Thoracic aorta (tissue), 2 donors: ENCODE results near the gene RPS19BP1. TPM values are rescaled to one million over a fixed set of nuclear protein-coding genes. Genes with fewer than 3 reads are reported as not detected.

Experiments used
- ATAC-seq: fragments of 150-250 bp; one replicate; pipeline ENCODE4 v1.8.0; 2017; ENCODE audit warnings: low read depth; ENCODE audit not compliant: insufficient number of reproducible peaks, low FRiP score
- DNase-seq: peaks from one replicate; pipeline ENCODE4 v3.0.0-alpha.2; 2020; ENCODE audit warnings: low spot score
- H3K27ac ChIP-seq, 2 donors: fragments of 200-600 bp; sonication (generic); 1 replicate in 1 of 2; 2 replicates in 1 of 2; pipeline ENCODE4 v1.5.1; 2016; ENCODE audit warnings: mild to moderate bottlenecking in 2 of 2, moderate library complexity in 2 of 2
- H3K27me3 ChIP-seq: fragments of 200-600 bp; sonication (generic); replicated peaks from 2 replicates; pipeline ENCODE4 v1.6.0; 2016; ENCODE audit warnings: mild to moderate bottlenecking; ENCODE audit not compliant: insufficient read depth
- H3K36me3 ChIP-seq: fragments of 200-600 bp; sonication (generic); one replicate; pipeline ENCODE4 v1.5.1; 2016
- H3K4me1 ChIP-seq, 2 donors: fragments of 200-600 bp; sonication (generic); 1 replicate in 1 of 2; 2 replicates in 1 of 2; pipeline versions ENCODE4 v1.5.1 to v1.6.0; 2016; ENCODE audit warnings: low read depth in 2 of 2, mild to moderate bottlenecking in 1 of 2; ENCODE audit not compliant: control insufficient read depth in 1 of 2
- H3K4me3 ChIP-seq: fragments of 200-600 bp; sonication (generic); 2 replicates; pipeline ENCODE4 v1.5.1; 2016; ENCODE audit warnings: mild to moderate bottlenecking
- H3K9me3 ChIP-seq: fragments of 200-600 bp; sonication (generic); 2 replicates; pipeline ENCODE4 v1.5.1; 2016
- CTCF ChIP-seq: fragments of 200-600 bp; sonication (generic); IDR thresholded peaks from one replicate; pipeline ENCODE4 v1.5.1; 2019; ENCODE audit warnings: antibody characterized with exemption
- total RNA-seq, 2 donors: library from RNA; depleted of rRNA; stranded (reverse); fragments of >200 nt; gene quantifications; one replicate each; pipeline versions ENCODE4 v1.1.0 to v1.2.3, GENCODE V29; 2016

The RPS19BP1 gene
- total RNA-seq, 2 donors from 2014 or later, result 77.7 to 89.6 TPM

GRCh38 chr22:39560127-39560526 is 27.6 kb upstream of the RPS19BP1 start:
- DNase-seq, result no peak
- ATAC-seq, result no peak
- Histone ChIP-seq H3K36me3 (no peaks in the 10 kb centered on the region), H3K4me1 (peaks cover 6 to 7% of the 10 kb centered on the region in 2 donors), H3K27ac (no peak overlapping the region), H3K4me3 (no peak overlapping the region), H3K27me3 (peaks cover 9% of the 10 kb centered on the region), H3K9me3 (no peaks in the 10 kb centered on the region)
- TF ChIP-seq CTCF, result no peak

DNA sequence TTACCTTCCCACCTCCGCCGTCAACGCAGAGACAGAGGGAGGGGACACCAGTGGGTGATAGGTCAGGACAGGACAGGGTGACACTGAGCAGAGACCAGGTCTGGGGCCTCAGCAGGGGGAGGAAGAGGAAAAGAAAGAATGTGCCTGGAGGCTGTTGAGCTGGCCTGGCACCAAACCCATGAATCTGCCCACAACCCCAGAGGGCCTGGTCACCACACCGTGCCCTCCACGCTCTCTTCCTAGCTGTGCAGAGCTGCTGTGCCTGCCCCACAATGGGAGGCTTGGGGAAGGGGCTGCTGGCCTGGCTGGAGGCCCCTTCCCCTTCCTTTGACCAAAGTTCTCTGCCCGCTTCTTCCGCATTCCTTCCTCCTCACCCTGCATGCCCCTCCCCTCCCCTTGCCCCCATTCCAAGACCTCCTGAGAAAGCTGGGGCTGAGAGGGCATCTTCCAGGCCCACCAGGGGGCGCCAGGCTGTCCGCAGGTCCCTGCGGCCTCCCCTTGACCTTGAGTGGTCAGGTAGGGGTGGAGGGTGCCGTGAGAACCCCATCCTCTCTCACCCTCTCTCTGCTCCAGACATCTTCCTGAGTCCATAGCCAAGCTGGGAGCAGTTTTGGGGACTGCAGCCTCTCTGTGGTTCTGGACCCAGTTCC is 27.0 kb upstream of the RPS19BP1 start:
- DNase-seq, result no peak
- Histone ChIP-seq H3K27me3 (peaks cover 9% of the 10 kb centered on the region), H3K4me3 (no peak overlapping the region), H3K36me3 (no peaks in the 10 kb centered on the region), H3K9me3 (no peaks in the 10 kb centered on the region), H3K27ac (no peak overlapping the region), H3K4me1 (peaks cover 6 to 7% of the 10 kb centered on the region in 2 donors)
- ATAC-seq, result no peak
- no peak for TF ChIP-seq CTCF

GRCh38 chr22:39558950-39559349 is 26.4 kb upstream of the RPS19BP1 start:
- DNase-seq, result no peak

GRCh38 chr22:39558254-39558727 is 25.7 kb upstream of the RPS19BP1 start:
- Histone ChIP-seq H3K4me1 (peaks cover 6 to 7% of the 10 kb centered on the region in 2 donors), H3K4me3 (peak overlapping the region; percentile 48), H3K36me3 (no peaks in the 10 kb centered on the region), H3K27ac (no peak overlapping the region), H3K9me3 (no peaks in the 10 kb centered on the region), H3K27me3 (peaks cover 9% of the 10 kb centered on the region)
- ATAC-seq, result no peak
- DNase-seq, result no peak
- no peak for TF ChIP-seq CTCF

More at GRCh38 chr22:39558950-39559349, 26.4 kb upstream of the RPS19BP1 start:
- ATAC-seq, result no peak
- Histone ChIP-seq H3K36me3 (no peaks in the 10 kb centered on the region), H3K27ac (no peak overlapping the region), H3K4me1 (peaks cover 6 to 7% of the 10 kb centered on the region in 2 donors), H3K4me3 (no peak overlapping the region), H3K27me3 (peaks cover 9% of the 10 kb centered on the region), H3K9me3 (no peaks in the 10 kb centered on the region)
- TF ChIP-seq CTCF, result no peak

GRCh38 chr22:39556970-39557841 is 24.7 kb upstream of the RPS19BP1 start:
- Histone ChIP-seq H3K4me1 (peaks cover 6 to 7% of the 10 kb centered on the region in 2 donors), H3K4me3 (peak overlapping the region; percentile 58), H3K27ac (no peak overlapping the region), H3K9me3 (no peaks in the 10 kb centered on the region), H3K27me3 (peaks cover 9% of the 10 kb centered on the region), H3K36me3 (no peaks in the 10 kb centered on the region)
- no peak for TF ChIP-seq CTCF
- DNase-seq, result no peak
- no peak for ATAC-seq
